ENCODE measurements around the gene ITPRID2.

DNA sequence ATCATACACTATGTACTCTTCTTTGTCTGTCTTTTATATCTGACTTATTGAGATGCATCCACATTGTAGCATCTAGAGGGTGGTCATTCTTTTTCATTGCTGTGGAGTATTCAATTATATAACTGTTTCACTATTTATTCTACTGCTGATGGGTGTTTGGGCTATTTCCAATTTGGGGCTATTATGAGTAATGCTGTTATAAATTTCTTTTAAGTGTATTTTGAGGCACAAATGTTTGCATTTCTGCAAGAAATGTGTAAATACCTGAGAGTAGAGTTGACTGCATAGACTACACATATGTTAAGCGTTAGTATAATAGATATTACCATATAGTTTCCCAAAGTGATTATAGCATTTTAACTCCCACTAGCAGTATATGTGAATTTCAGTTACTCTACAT is 67.2 kb downstream of the ITPRID2 start:
- TF ChIP-seq, protein P1, sequence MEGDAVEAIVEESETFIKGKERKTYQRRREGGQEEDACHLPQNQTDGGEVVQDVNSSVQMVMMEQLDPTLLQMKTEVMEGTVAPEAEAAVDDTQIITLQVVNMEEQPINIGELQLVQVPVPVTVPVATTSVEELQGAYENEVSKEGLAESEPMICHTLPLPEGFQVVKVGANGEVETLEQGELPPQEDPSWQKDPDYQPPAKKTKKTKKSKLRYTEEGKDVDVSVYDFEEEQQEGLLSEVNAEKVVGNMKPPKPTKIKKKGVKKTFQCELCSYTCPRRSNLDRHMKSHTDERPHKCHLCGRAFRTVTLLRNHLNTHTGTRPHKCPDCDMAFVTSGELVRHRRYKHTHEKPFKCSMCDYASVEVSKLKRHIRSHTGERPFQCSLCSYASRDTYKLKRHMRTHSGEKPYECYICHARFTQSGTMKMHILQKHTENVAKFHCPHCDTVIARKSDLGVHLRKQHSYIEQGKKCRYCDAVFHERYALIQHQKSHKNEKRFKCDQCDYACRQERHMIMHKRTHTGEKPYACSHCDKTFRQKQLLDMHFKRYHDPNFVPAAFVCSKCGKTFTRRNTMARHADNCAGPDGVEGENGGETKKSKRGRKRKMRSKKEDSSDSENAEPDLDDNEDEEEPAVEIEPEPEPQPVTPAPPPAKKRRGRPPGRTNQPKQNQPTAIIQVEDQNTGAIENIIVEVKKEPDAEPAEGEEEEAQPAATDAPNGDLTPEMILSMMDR (IDR thresholded peaks at IDR 0.05): no peak
- TF ChIP-seq POLR2AphosphoS5 (IDR thresholded peaks at IDR 0.05; ENCODE audit: insufficient read depth in 1 of 2, low read depth in 1 of 2): no peak
- TF ChIP-seq POLR2A (IDR thresholded peaks at IDR 0.05): no peak
